Measurements from ENCODE around the gene FLYWCH2. TPM values are rescaled to one million over a fixed set of nuclear protein-coding genes. Genes with fewer than 3 reads are reported as not detected.
"Not testable (repeated sequence)": the region's sequence is repeated elsewhere in the genome, so short reads cannot be mapped to it uniquely, and the experiment has no call there.

FLYWCH2 gene
- total RNA-seq, 2 experiments from 2014 or later = 18.9 to 19.3 TPM

DNA sequence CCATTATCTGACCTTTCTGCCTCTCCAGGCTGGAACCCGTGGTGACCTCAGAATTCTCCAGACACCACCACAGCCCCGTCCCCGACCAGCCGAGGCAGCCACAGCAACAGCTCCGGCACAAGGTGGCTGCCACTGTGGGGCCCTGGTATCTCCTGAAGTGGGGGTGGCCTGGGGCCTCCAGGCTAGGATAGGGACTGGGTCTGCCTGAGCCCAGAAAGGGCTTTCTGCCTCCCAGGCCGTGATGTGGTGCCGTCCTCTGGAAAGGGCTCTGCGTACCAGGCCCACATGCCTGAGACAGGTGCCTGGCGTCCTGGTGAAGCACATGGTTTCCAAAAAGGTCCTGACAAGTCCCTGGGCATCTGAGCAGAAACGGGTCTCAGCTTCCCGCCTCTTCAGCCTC lies 45.8 kb downstream of the FLYWCH2 start:
- no peak for TF ChIP-seq CTCF (IDR thresholded peaks at IDR 0.05)
- H3K27ac Mint-ChIP-seq = no peak overlapping the region
- DNase-seq (no peak), ATAC-seq (no peak)
- no peaks in the 10 kb centered on the region for H3K27me3 Mint-ChIP-seq
- intact Hi-C loops (cut with micrococcal nuclease) = no loop called here
- H3K36me3 Mint-ChIP-seq (ENCODE audit: low read depth) = no peaks in the 10 kb centered on the region
- peaks cover 10% of the 10 kb centered on the region for H3K4me1 Mint-ChIP-seq (ENCODE audit: low read depth)
- H3K9me3 Mint-ChIP-seq = no peaks in the 10 kb centered on the region
- CTCF ChIA-PET = interaction anchor here (1.0 to 2.0 kb wide), 2 partner anchors 10 to 90 kb away, joined by 3 to 4 read pairs; no protein-coding TSS in a partner anchor
- H3K4me3 Mint-ChIP-seq = no peak overlapping the region
- POLR2A ChIA-PET = interaction anchor here (0.5 kb wide), 1 partner anchor 69 kb away, joined by 4 read pairs; no protein-coding TSS in a partner anchor

DNA sequence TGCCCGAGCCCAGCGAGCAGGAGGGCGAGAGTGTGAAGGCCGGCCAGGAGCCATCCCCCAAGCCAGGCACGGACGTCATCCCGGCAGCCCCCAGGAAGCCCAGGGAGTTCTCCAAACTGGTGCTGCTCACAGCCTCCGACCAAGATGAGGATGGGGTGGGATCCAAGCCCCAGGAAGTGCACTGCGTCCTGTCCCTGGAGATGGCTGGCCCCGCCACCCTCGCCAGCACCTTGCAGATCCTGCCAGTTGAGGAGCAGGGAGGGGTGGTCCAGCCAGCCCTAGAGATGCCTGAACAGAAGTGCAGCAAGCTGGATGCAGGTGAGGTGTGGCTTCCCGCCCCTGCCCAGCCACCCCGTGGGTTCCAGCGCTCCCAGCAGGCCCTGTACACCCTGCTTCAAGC lies 46.7 kb downstream of the FLYWCH2 start:
- ChIA-PET CTCF (interaction anchor here (1.0 to 2.0 kb wide), 2 partner anchors 11 to 91 kb away, joined by 3 to 4 read pairs; no protein-coding TSS in a partner anchor), POLR2A (no interaction called here)
- no peaks in the 10 kb centered on the region for H3K36me3 Mint-ChIP-seq (ENCODE audit: low read depth)
- H3K27ac Mint-ChIP-seq = no peak overlapping the region
- no peaks in the 10 kb centered on the region for H3K27me3 Mint-ChIP-seq
- H3K4me1 Mint-ChIP-seq (ENCODE audit: low read depth) = peaks cover 10% of the 10 kb centered on the region
- DNase-seq (no peak), ATAC-seq (no peak)
- TF ChIP-seq CTCF (IDR thresholded peaks at IDR 0.05) = no peak
- intact Hi-C loops (cut with micrococcal nuclease) = no loop called here
- no peaks in the 10 kb centered on the region for H3K9me3 Mint-ChIP-seq
- H3K4me3 Mint-ChIP-seq = no peak overlapping the region

- POLR2A ChIA-PET = no interaction called here
- CTCF ChIA-PET = interaction anchor here (1.3 to 2.0 kb wide), 3 partner anchors 10 to 91 kb away, joined by 3 to 4 read pairs (median 4); no protein-coding TSS in a partner anchor
- H3K27ac Mint-ChIP-seq = no peak overlapping the region
- intact Hi-C loops (cut with micrococcal nuclease) = no loop called here
- no peaks in the 10 kb centered on the region for H3K9me3 Mint-ChIP-seq
- ATAC-seq = no peak
- DNase-seq = no peak
- no peak overlapping the region for H3K4me3 Mint-ChIP-seq
- no peaks in the 10 kb centered on the region for H3K36me3 Mint-ChIP-seq (ENCODE audit: low read depth)
- H3K4me1 Mint-ChIP-seq (ENCODE audit: low read depth) = peaks cover 10% of the 10 kb centered on the region
- TF ChIP-seq CTCF (IDR thresholded peaks at IDR 0.05) = no peak
- no peaks in the 10 kb centered on the region for H3K27me3 Mint-ChIP-seq
Observed at GRCh38 chr16:2930236-2930635, 47.2 kb downstream of the FLYWCH2 start.

- peaks cover 15% of the 10 kb centered on the region for H3K4me1 Mint-ChIP-seq (ENCODE audit: low read depth)
- H3K9me3 Mint-ChIP-seq; H3K27ac Mint-ChIP-seq; H3K36me3 Mint-ChIP-seq (ENCODE audit: low read depth); H3K27me3 Mint-ChIP-seq; intact Hi-C loops (cut with micrococcal nuclease); H3K4me3 Mint-ChIP-seq; DNase-seq; ATAC-seq: not testable (repeated sequence)
- POLR2A ChIA-PET = interaction anchor here (0.7 kb wide), 1 partner anchor 154 kb away, joined by 3 read pairs; no protein-coding TSS in a partner anchor
- CTCF ChIA-PET = interaction anchor here (1.3 to 1.5 kb wide), 2 partner anchors 11 to 12 kb away, joined by 3 to 4 read pairs; no protein-coding TSS in a partner anchor
Observed at GRCh38 chr16:2931231-2931914, 48.4 kb downstream of the FLYWCH2 start.

DNA sequence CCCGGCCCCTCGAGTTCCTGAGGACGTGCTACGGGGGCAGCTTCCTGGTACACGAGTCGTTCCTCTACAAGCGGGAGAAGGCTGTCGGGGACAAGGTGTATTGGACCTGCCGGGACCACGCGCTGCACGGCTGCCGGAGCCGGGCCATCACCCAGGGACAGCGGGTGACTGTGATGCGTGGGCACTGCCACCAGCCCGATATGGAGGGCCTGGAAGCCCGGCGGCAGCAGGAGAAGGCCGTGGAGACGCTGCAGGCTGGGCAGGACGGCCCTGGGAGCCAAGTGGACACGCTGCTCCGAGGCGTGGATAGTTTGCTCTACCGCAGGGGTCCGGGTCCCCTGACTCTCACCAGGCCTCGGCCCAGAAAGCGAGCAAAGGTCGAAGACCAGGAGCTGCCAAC lies 50.1 kb downstream of the FLYWCH2 start:
- Mint-ChIP-seq H3K4me3 (no peak overlapping the region), H3K27me3 (no peaks in the 10 kb centered on the region), H3K27ac (no peak overlapping the region), H3K4me1 (ENCODE audit: low read depth) (peaks cover 5% of the 10 kb centered on the region), H3K9me3 (no peaks in the 10 kb centered on the region), H3K36me3 (ENCODE audit: low read depth) (peaks cover 5% of the 10 kb centered on the region)
- POLR2A ChIA-PET = no interaction called here
- CTCF ChIA-PET = interaction anchor here (1.3 kb wide), 1 partner anchor 28 kb away, joined by 3 read pairs; no protein-coding TSS in a partner anchor
- intact Hi-C loops (cut with micrococcal nuclease) = no loop called here
- TF ChIP-seq CTCF (IDR thresholded peaks at IDR 0.05) = no peak
- ATAC-seq (no peak), DNase-seq (no peak)

All from activated CD8-positive, alpha-beta T cell treated with anti-CD3 and anti-CD28 coated beads for 36 hours (primary cell).